PFSK-1 (cell line): ENCODE results near the gene NAALADL2.

Experiments
- TAF1 ChIP-seq: IDR thresholded peaks from 2 replicates; pipeline ENCODE4 v1.6.1; 2012; ENCODE audit warnings: low read length, control low read depth, borderline replicate concordance; ENCODE audit not compliant: insufficient read depth
- TF ChIP-seq, protein P1 (sequence below), 2 experiments: IDR thresholded peaks; 2 replicates each; pipeline versions ENCODE4 v1.6.1 to v1.8.0; 2011 to 2012; ENCODE audit warnings: low read depth in 2 of 2, low read length in 2 of 2, control low read depth in 1 of 2, inconsistent platforms in 1 of 2, mild to moderate bottlenecking in 1 of 2, moderate library complexity in 1 of 2; ENCODE audit not compliant: insufficient read depth in 1 of 2

DNA sequence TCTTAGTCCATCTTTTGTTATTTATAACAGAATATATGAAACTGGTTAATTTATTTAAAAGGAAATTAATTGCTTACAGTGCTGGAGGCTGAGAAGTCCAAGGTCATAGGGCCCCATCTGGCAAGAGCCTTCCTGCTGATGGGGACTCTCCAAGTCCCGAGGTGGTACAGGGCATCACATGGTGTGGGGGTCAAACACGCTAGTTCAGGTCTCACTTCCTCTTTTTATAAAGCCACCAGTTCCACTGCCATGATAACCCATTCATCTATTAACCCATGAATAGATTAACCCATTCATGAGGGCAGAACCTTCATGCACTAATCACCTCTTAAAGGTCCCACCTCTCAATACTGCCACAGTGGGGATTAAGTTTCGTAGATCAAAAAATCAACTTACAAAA, 659.3 kb downstream of the NAALADL2 start:
- no peak for TF ChIP-seq TAF1
- TF ChIP-seq, protein P1, sequence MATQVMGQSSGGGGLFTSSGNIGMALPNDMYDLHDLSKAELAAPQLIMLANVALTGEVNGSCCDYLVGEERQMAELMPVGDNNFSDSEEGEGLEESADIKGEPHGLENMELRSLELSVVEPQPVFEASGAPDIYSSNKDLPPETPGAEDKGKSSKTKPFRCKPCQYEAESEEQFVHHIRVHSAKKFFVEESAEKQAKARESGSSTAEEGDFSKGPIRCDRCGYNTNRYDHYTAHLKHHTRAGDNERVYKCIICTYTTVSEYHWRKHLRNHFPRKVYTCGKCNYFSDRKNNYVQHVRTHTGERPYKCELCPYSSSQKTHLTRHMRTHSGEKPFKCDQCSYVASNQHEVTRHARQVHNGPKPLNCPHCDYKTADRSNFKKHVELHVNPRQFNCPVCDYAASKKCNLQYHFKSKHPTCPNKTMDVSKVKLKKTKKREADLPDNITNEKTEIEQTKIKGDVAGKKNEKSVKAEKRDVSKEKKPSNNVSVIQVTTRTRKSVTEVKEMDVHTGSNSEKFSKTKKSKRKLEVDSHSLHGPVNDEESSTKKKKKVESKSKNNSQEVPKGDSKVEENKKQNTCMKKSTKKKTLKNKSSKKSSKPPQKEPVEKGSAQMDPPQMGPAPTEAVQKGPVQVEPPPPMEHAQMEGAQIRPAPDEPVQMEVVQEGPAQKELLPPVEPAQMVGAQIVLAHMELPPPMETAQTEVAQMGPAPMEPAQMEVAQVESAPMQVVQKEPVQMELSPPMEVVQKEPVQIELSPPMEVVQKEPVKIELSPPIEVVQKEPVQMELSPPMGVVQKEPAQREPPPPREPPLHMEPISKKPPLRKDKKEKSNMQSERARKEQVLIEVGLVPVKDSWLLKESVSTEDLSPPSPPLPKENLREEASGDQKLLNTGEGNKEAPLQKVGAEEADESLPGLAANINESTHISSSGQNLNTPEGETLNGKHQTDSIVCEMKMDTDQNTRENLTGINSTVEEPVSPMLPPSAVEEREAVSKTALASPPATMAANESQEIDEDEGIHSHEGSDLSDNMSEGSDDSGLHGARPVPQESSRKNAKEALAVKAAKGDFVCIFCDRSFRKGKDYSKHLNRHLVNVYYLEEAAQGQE (IDR thresholded peaks at IDR 0.05; ENCODE audit: insufficient read depth in 1 of 2, low read depth in 2 of 2, low read length in 2 of 2), result no peak
